GM18505 (cell line): ENCODE results near the gene PSMG3.
A peak's percentile ranks its signal among the peaks of the same experiment; 100 is the strongest.

Experiments used
- ATAC-seq: cut with Tn5 transposase; IDR thresholded peaks from one replicate; pipeline ENCODE4 v1.9.1; 2021; ENCODE audit not compliant: unreplicated experiment
- POLR2A ChIP-seq: IDR thresholded peaks from 4 replicates; pipeline ENCODE4 v1.6.1; 2011; ENCODE audit warnings: borderline replicate concordance; ENCODE audit not compliant: insufficient read depth, insufficient read length; ENCODE audit errors: extremely low read depth

Gene PSMG3, protein sequence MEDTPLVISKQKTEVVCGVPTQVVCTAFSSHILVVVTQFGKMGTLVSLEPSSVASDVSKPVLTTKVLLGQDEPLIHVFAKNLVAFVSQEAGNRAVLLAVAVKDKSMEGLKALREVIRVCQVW

GRCh38 chr7:1569833-1570632, at the start of gene PSMG3:
PSMG3 (minus strand) TSS chr7:1570032; CDS start chr7:1569339, 693 bp downstream.
- ATAC-seq = peak; percentile 88
- TF ChIP-seq POLR2A = peak; percentile 90

GRCh38 chr7:1618475-1618874, 48.6 kb upstream of the PSMG3 start:
- ATAC-seq = no peak
- TF ChIP-seq POLR2A = no peak

DNA sequence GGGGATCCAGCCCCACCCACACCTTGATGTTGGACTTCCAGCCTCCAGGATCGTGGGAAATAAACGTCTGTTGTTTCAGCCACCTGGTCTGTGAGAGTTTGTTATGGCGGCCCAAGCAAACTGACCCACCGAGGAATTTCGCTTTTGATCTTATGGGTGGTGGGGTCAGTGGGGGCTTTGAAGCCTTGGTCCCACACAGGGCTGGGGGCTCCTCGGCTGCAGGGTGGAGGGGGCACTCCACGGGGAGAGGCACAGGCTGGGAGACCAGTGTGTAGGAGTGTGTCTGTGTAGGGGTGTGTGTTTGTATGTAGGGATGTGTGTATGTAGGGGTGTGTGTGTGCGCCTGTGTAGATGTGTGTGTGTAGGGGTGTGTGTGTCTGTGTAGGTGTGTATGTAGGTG, 48.1 kb upstream of the PSMG3 start:
- no peak for ATAC-seq
- TF ChIP-seq POLR2A = no peak

DNA sequence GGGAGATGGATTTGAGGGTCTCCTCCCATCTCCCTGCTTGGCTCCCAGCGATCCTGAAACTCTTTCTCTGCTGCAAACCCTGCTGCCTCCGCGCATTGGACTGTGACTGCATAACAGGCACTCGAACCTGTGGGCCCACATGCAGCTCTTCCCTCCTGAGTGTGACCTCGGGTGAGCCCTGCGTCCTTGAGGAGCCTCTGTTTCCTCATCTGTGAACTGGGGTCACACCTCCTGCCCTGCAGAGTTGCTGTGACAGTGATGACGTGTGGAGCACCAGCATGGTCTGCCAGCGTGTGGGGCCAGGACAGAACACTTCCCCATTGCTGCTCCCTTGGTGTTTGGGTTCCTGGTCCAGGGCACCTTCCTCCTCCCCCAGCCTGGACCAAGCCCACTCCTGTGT, 46.9 kb upstream of the PSMG3 start:
- TF ChIP-seq POLR2A = no peak
- no peak for ATAC-seq

DNA sequence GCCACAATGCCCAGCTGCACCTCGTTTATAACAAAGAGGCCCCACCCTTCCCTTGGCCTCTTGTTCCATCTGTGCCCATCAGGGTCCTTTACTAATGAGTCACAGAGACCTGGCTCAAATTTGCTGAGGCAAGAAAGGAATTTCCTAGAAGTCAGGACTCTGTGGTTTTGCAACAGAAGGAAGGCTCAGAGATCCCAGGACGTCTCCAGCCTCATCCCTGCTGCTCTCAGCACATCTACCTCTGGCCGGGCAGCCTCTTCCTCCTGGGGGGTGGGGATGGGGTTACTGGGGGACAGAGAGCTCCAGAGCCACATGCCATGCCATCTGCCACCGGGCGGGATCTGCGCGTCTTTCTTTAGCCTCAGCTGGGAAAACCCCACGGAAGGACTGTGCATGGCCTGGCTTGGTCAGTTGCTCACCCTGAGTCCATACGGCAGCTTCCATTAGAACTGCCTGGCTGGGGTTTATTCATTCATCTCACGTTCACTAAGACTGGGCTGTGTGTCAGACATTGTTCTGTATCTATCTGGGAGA, 41.9 kb upstream of the PSMG3 start:
- ATAC-seq = no peak
- no peak for TF ChIP-seq POLR2A

DNA sequence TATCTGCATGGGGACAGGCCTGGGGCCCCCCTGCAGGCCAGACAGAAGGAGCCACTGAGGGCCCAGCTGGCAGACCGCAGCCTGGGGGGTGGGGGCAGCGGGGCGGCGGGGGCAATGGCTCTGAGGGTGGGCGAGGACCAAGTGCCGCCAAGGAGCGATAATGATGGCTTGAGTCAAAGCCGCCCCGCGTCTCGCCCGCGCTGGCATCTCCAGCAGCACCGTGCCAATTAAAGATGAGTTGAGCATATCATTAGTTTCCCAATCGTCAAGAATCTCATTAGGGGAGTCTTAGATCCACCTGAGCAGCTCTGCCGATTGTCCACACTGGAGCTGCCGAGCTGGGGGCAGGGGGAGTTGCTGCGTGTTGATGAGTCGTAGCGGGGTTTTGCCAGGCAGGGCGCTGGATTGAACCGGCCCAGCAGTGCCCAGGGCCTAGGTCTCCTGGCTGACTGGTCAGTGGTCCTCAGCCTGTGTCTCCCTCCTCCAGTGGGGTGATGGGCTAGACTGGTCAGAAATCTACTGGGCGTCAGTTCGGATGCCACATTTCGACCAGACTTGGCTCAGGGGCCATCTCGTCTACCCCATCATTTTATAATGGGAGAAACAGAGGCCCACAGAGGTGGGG, 41.0 kb upstream of the PSMG3 start:
- no peak for ATAC-seq
- TF ChIP-seq POLR2A = no peak

- TF ChIP-seq POLR2A = no peak
- no peak for ATAC-seq
Measured at GRCh38 chr7:1610013-1610677, 40.3 kb upstream of the PSMG3 start.

DNA sequence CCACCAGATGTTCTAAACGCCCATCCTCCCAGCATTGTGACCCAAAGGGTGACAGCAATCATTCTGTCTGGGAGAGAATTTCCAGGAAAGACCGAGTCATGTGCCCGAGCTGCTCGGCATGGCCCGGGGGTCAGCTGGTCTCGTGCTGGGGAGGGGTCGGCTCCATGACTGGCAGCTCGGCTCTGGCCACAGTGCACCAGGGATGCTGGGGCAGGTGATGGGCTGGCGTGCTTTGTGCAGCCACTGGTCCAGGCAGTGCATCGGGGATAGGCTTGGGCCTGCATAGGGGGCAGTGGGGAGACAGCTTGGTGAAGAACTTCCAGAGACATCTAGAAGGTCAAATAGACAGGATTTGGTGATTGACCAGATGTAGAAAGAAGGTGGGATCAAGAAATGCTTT, 39.2 kb upstream of the PSMG3 start:
- no peak for TF ChIP-seq POLR2A
- no peak for ATAC-seq

DNA sequence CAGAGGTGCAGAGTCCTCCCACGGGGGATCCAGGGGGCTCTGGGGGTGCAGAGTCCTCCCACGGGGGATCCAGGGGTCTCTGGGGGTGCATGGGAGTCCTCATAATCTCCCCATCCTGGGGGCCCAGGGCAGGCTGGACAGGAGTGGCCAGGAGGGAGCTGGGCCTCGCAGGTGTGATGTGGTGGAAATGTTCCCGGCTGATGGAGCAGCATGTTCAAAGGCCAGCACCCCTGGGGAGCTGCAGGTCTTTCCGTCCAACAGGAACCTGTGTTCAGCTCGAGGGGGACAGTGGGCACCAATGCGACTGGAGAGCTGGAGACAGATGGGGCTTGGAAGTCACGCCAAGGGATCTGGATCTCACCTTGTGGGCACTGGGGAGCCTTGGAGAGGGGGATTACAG, 38.5 kb upstream of the PSMG3 start:
- no peak for ATAC-seq
- TF ChIP-seq POLR2A = no peak

GRCh38 chr7:1607696-1608095, 37.9 kb upstream of the PSMG3 start:
- no peak for TF ChIP-seq POLR2A
- ATAC-seq = no peak

DNA sequence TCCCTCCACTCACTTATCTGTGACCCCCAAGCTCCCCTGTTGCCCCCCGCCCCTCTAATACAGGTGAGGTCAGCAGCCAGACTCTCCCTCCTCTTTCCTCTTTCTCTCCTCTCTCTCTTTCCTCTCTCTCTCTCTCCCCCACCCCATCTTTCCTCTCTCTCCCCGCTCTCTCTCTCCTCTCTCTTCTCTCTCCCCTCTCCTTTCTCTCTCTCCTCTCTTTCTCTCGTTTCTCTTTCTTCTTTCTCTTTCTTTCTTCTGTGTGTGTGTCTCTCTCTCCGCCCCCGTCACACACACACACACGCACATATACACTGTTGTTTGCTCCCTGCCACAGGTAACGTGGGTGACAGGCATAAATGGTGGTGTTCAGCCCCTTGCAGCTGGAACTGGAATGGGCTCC, 37.2 kb upstream of the PSMG3 start:
- ATAC-seq = no peak
- no peak for TF ChIP-seq POLR2A

GRCh38 chr7:1604383-1604782, 34.6 kb upstream of the PSMG3 start:
- TF ChIP-seq POLR2A = no peak
- ATAC-seq = no peak
